NB4 (cell line): ENCODE results near the gene PRSS57.
"Not testable (repeated sequence)": the region's sequence is repeated elsewhere in the genome, so short reads cannot be mapped to it uniquely, and the experiment has no call there.

Source experiments
- DNase-seq: peaks from one replicate; pipeline ENCODE4 v3.0.0; 2010; ENCODE audit warnings: low read depth
- H3K4me3 ChIP-seq: one replicate; pipeline ENCODE4 v1.5.1; 2011; ENCODE audit warnings: mild to moderate bottlenecking, low read depth, low read length, moderate library complexity
- MYC ChIP-seq: IDR thresholded peaks from 2 replicates; pipeline ENCODE4 v1.6.1; 2011; ENCODE audit warnings: low read depth, low read length
- POLR2A ChIP-seq: IDR thresholded peaks from 2 replicates; pipeline ENCODE4 v1.6.1; 2011; ENCODE audit warnings: mild to moderate bottlenecking; ENCODE audit not compliant: insufficient read length; ENCODE audit errors: extremely low read depth
- TF ChIP-seq, protein P1 (sequence below): IDR thresholded peaks from one replicate; pipeline ENCODE4 v1.5.1; 2012; ENCODE audit warnings: low read depth, low read length
- TF ChIP-seq, protein P2 (sequence below): IDR thresholded peaks from 2 replicates; pipeline ENCODE4 v1.6.1; 2011; ENCODE audit warnings: low read depth, low read length

Gene PRSS57

DNA sequence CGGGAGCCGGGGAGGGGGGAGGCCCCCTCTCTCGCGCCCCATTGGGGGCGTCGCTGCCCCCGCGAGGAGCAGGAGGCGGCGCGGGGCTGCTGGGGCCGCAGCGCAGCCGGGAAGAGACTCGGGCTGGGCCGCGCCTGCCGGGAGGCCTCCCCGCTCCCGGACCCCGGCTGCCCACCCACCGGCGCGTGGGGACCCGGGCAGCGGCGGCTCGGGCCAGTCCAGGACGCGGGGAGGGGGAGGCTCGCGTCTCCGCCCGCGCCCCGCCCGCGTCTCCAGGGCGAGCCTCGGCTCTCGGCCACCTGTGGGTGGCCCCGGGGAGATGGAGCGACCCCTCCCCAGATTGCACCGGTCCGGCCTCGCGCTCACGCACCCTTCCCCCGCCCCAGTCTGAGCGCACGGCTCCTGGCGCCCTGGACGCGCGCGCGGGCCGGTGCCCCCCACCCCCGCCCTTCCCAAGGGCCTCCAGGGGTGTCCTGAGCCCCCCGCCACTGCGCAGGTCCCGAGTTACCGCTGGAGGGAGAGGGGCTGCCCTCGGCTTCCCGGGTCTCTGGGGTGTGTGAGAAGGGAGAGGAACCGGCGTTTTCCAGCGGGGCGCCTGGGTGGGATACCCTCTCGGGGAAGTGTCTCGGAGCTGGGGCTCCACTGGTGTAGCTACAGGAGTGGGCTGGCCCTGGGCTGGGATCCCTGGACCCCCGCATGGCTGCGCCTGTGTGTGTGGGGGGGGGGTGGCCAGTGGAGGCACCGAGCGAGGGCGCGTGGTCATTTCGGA is 14.1 kb upstream of the PRSS57 start:
- no peak for TF ChIP-seq POLR2A
- TF ChIP-seq, protein P1, sequence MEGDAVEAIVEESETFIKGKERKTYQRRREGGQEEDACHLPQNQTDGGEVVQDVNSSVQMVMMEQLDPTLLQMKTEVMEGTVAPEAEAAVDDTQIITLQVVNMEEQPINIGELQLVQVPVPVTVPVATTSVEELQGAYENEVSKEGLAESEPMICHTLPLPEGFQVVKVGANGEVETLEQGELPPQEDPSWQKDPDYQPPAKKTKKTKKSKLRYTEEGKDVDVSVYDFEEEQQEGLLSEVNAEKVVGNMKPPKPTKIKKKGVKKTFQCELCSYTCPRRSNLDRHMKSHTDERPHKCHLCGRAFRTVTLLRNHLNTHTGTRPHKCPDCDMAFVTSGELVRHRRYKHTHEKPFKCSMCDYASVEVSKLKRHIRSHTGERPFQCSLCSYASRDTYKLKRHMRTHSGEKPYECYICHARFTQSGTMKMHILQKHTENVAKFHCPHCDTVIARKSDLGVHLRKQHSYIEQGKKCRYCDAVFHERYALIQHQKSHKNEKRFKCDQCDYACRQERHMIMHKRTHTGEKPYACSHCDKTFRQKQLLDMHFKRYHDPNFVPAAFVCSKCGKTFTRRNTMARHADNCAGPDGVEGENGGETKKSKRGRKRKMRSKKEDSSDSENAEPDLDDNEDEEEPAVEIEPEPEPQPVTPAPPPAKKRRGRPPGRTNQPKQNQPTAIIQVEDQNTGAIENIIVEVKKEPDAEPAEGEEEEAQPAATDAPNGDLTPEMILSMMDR = no peak
- TF ChIP-seq MYC = no peak
- TF ChIP-seq, protein P2, sequence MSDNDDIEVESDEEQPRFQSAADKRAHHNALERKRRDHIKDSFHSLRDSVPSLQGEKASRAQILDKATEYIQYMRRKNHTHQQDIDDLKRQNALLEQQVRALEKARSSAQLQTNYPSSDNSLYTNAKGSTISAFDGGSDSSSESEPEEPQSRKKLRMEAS = no peak
- no peak for DNase-seq
- no peak overlapping the region for H3K4me3 ChIP-seq

DNA sequence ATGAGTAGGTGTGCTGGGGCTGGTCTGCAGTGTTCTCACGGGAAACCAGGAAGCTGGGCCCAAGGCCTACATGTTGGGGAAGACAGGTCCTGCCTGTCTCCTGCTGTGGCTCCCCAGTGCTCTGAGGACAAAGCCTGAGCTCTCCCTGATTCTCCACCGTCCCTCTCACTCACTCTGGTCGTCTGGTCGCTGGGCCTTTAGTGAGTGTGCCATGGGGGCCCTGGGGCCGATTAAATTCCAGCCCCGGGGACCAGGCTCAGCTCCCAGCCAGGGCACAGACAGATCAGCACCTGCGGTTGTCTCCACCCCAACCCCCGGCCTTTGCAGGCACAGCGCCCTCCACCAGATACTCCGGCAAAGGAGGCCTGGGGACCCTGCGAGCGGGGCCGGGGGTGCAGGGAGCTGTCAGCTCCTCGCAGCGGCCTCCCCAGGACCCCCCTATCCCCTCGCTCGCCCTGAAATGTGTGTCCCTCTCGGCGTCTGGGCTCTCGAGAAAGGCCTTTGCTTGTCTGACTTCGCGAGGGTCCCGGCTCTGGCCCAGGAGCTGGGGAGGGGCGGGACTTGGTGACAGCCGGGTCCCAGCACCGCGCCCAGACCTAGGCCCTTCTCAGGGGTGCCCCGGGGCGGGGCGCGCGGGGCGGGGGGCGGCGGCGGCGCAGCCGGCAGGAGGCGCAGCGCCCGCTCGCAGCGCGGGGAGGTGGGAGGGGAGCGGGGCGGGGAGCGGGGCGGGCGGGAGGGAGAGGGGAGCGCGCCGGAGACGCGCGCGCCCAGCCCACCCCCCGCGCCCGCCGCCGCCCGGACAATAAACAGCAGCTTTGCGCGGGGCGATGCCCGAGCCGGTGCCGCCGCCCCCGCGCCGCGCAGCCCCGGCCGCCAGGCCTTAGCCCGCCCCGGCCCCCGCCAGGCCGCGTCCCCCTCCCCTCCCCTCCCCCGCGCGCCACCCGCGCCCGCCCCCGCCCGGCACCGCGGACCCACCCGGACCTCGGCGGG is 13.2 kb upstream of the PRSS57 start, which contains the start of gene PALM:
PALM (plus strand) TSS at position 782 of the 990 bp plus-strand sequence. CDS start 212 bp downstream, outside the sequence.
- peak; percentile 37 for DNase-seq
- no peak for TF ChIP-seq MYC
- TF ChIP-seq, protein P2 = no peak
- no peak for TF ChIP-seq POLR2A
- TF ChIP-seq, protein P1 = no peak
- H3K4me3 ChIP-seq = no peak within 1 kb of the TSS

DNA sequence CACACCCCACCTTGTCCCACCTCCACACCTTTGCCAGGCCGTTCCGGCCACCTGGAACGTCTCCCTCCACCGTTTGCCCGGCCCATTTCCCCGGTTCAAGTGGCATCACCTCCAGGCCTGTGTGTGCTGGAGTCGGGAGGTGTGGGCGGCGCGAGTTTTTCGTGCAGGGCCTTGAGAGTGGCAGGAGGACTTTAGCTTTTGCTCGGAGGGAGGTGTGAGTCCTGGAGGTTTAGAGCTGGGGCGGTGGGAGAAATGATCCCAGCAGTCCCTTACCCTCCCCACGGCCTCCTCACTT is 9.1 kb upstream of the PRSS57 start:
- no peak for DNase-seq
- TF ChIP-seq POLR2A (no peak), MYC (no peak)
- TF ChIP-seq, protein P1 = no peak
- TF ChIP-seq, protein P2 = no peak
- no peak overlapping the region for H3K4me3 ChIP-seq

DNA sequence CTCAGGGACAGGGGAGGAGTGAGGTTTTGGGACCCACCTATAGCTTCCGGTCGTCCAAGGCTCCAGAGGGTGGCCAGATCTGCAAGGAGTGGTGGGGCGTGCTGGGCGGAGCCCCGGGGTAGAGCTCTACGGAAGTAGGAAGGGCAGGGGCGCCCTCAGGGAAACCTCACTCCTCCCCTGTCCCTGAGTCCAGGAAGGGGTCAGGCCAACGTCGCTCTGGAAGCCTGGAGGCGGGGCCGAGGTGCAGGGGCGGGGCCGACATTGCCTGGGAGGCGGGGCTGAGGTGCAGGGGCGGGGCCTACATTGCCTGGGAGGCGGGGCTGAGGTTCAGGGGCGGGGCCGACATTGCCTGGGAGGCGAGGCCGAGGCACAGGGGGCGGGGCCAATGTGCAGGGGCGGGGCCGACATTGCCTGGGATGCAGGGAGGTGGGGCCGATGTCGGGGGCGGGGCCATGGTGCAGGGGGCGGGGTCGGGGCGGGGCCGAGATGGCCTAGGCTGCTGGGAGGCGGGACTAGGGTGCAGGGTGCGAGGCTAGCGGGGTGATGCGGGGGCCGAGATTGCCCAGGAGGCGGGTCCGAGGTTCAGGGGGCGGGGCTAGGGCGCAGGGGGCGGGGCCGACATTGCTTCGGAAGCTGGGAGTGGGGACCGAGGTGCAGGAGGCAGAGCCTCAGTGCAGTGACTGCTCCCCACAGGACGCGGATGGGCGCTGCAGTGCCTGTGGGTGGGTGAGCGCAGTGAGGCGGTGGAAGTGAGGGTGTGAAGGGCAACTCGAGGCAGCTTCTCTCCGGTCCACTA is 8.6 kb upstream of the PRSS57 start:
- no peak overlapping the region for H3K4me3 ChIP-seq
- DNase-seq = peak; percentile 84
- TF ChIP-seq POLR2A (no peak), MYC (no peak)
- TF ChIP-seq, protein P2 = no peak

DNA sequence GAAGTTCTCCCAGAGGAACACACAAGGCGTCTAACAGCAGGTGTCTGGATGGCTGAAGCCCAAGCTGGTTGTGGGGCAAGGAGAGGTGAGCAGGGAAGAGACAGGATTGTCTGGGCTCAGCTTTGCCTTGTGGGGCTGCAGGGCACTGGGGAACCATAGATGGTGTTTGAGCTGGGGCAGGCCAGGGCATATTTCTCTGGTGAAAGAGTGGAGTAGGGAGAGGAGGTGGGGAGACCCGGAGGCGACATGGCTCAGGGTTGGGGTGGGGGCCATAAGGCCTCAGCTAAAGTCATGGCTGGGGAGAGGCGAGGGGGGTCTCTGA is 8.0 kb upstream of the PRSS57 start:
- TF ChIP-seq, protein P2 = no peak
- TF ChIP-seq POLR2A (no peak), MYC (no peak)
- TF ChIP-seq, protein P1 = no peak
- DNase-seq = no peak
- no peak overlapping the region for H3K4me3 ChIP-seq

DNA sequence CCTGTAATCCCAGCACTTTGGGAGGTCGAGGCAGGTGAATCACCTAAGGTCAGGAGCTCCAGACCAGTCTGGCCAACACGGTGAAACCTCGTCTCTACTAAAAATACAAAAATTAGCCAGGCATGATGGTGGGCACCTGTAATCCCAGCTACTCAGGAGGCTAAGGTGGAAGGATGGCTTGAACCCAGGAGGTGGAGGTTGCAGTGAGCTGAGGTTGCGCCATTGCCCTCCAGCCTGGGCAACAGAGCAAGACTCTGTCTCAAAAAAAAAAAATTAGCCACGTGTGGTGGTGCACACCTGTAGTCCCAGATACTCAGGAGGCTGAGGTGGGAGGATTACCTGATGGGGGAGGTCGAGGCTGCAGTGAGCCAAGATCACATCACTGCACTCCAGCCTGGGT is 7.6 kb upstream of the PRSS57 start:
- H3K4me3 ChIP-seq, DNase-seq: not testable (repeated sequence)

DNA sequence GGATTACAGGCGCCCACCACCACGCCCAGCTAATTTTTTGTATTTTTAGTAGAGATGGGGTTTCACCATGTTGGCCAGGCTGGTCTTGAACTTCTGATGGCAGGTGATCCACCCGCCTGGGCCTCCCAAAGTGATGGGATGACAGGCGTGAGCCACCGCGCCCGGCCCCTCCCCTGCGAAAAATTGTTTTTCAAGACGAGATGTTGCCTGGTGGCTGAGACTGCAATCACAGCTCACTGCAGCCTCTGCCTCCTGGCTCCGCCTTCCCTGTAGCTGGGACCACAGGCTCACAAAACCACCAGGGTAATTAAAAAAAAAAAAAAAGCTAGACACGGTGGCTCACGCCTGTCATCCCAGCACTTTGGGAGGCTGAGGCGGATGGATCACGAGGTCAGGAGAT is 4.6 kb upstream of the PRSS57 start:
- peak; percentile 86 for DNase-seq
- H3K4me3 ChIP-seq = not testable (repeated sequence)

DNA sequence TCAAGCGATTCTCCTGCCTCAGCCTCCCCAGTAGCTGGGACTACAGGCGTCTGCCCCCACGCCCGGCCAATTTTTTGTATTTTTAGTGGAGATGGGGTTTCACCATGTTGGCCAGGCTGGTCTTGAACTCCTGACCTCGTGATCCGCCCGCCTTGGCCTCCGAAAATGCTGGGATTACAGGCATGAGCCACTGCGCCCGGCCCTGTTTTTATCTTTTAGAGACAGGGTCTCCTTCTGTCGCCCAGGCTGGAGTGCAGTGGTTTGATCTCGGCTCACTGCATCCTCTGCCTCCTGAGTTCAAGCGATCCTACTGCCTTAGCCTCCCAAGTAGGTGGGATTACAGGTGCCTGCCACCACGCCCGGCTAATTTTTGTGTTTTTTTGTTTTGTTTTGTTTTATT is 3.3 kb upstream of the PRSS57 start:
- peak; percentile 24 for DNase-seq
- H3K4me3 ChIP-seq = not testable (repeated sequence)
